ENCODE results near the gene TOGARAM2. TPM values are rescaled to one million over a fixed set of nuclear protein-coding genes. Genes with fewer than 3 reads are reported as not detected.

TOGARAM2 gene
- total and polyA plus RNA-seq, 2 of the 8 experiments (the other 6 are each of a cell fraction or from before 2014, with no cell fraction given), result 0.42 to 1.4 TPM

DNA sequence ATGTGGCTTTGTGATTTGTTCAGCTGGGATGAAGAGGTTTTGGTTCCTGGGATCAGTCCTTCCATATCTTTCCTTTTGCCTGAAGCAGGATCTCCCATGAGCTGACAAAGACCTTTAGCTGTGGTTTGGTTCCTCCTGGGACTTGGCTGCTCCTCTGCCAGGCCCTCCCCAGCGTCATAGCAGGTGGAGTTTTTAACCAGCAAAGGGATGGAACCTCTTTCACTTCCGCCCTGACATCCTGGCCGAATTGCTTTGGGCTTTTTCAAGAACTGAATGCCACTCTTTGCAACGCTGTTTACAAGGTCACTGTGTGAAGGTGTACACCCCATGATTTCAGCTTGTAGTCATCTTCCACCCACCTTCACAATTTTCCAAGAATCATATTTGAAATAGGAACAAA lies 92.8 kb downstream of the TOGARAM2 start:
- no peak overlapping the region for H2AFZ ChIP-seq (ENCODE audit: low read length)
- H2BK20ac ChIP-seq (ENCODE audit: low read length), result no peak overlapping the region
- DNase-seq (ENCODE audit: low read depth in 1 of 2, low spot score in 2 of 2) (peak in 1 of 2 experiments; percentile 4), FAIRE-seq (no peak)
- no peaks in the 10 kb centered on the region for H4K20me1 ChIP-seq (replicated peaks in 1 of 2; ENCODE audit: control insufficient read depth in 1 of 2, insufficient read depth in 2 of 2, low read length in 2 of 2)
- H3K36me3 ChIP-seq (ENCODE audit: control insufficient read depth in 2 of 4, insufficient read depth in 4 of 4, low read length in 3 of 4), result no peaks in the 10 kb centered on the region
- H3K79me1 ChIP-seq (ENCODE audit: low read depth, low read length), result no peaks in the 10 kb centered on the region
- 89% methylated on average over 4 of the region's 4 CpGs; no CpG with 5 or more reads in 1 of the 2 experiments for WGBS, 2 experiments (ENCODE audit: extremely low coverage in 1 of 2, insufficient coverage in 1 of 2, insufficient read length in 1 of 2, insufficient replicate concordance in 2 of 2, low coverage in 1 of 2, low lambda C conversion rate in 2 of 2, missing lambda C conversion rate in 1 of 2)
- no peak overlapping the region for H2BK120ac ChIP-seq (replicated peaks; ENCODE audit: low read depth, low read length)
- no peaks in the 10 kb centered on the region for H3K4me1 ChIP-seq (replicated peaks in 1 of 4; ENCODE audit: control insufficient read depth in 3 of 4, insufficient read depth in 4 of 4, low read length in 3 of 4)
- H2BK15ac ChIP-seq (ENCODE audit: low read length), result no peak overlapping the region
- no peak overlapping the region for H4K5ac ChIP-seq (ENCODE audit: insufficient read length, low read depth, low read length)
- H3K56ac ChIP-seq (replicated peaks; ENCODE audit: insufficient read length, low read depth, low read length), result no peak overlapping the region
- ChIA-PET CTCF (ENCODE audit: partially characterized antibody) (interaction anchor here (1.0 to 1.3 kb wide), 2 partner anchors 95 to 715 kb away, joined by 3 to 4 read pairs; no protein-coding TSS in a partner anchor), POLR2A (ENCODE audit: partially characterized antibody) (no interaction called here)
- H3K4ac ChIP-seq (replicated peaks; ENCODE audit: insufficient read length, low read depth, low read length), result no peak overlapping the region
- no peak overlapping the region for H4K8ac ChIP-seq (ENCODE audit: extremely low read depth, insufficient read depth, low read length)
- no peak overlapping the region for H3K9ac ChIP-seq (replicated peaks in 1 of 4; ENCODE audit: extremely low read depth in 1 of 4, low read depth in 3 of 4, low read length in 3 of 4)
- no peaks in the 10 kb centered on the region for H3K23me2 ChIP-seq (ENCODE audit: low read depth, low read length)
- no peak for TF ChIP-seq POLR2AphosphoS5 (IDR thresholded peaks at IDR 0.05; ENCODE audit: low read depth, low read length)
- no peak for TF ChIP-seq CHD2 (IDR thresholded peaks at IDR 0.05; ENCODE audit: low read length)
- no peak for TF ChIP-seq RXRA (IDR thresholded peaks at IDR 0.05; ENCODE audit: insufficient read depth, low read depth, low read length)
- no peak for TF ChIP-seq POLR2A (IDR thresholded peaks at IDR 0.05; ENCODE audit: control extremely low read depth in 1 of 2, low read depth in 2 of 2, low read length in 2 of 2)
- TF ChIP-seq FOSL1 (IDR thresholded peaks at IDR 0.05; ENCODE audit: insufficient read depth, low read depth, low read length), result no peak
- no peak for TF ChIP-seq HDAC2 (IDR thresholded peaks at IDR 0.05; ENCODE audit: borderline replicate concordance in 1 of 2, low read depth in 2 of 2, low read length in 2 of 2)
- no peak for TF ChIP-seq GABPA (IDR thresholded peaks at IDR 0.05; ENCODE audit: borderline replicate concordance, insufficient read depth, low read length)
- TF ChIP-seq CREB1 (IDR thresholded peaks at IDR 0.05), result no peak
- TF ChIP-seq JUN (IDR thresholded peaks at IDR 0.05; ENCODE audit: low read depth, low read length), result no peak
- no peak for TF ChIP-seq KDM1A (IDR thresholded peaks at IDR 0.05; ENCODE audit: borderline replicate concordance, low read length)
- TF ChIP-seq CTBP2 (IDR thresholded peaks at IDR 0.05; ENCODE audit: borderline replicate concordance, insufficient read depth, insufficient read length, low read length), result no peak
- no peak for TF ChIP-seq TBP (IDR thresholded peaks at IDR 0.05; ENCODE audit: low read depth, low read length)
- no peak for TF ChIP-seq KDM5A (IDR thresholded peaks at IDR 0.05; ENCODE audit: low read length)
- no peaks in the 10 kb centered on the region for H3K27me3 ChIP-seq (replicated peaks in 1 of 4; ENCODE audit: control insufficient read depth in 3 of 4, extremely low read depth in 1 of 4, insufficient read depth in 3 of 4, low read length in 3 of 4)
- H3K23ac ChIP-seq (ENCODE audit: insufficient read length), result no peak overlapping the region
- H2BK5ac ChIP-seq (ENCODE audit: low read depth, low read length), result no peak overlapping the region
- H3K14ac ChIP-seq (ENCODE audit: insufficient read length), result no peak overlapping the region
- H3K4me2 ChIP-seq (ENCODE audit: insufficient read depth in 1 of 2, low read depth in 2 of 2, low read length in 2 of 2), result no peak overlapping the region
- no peaks in the 10 kb centered on the region for H3K9me3 ChIP-seq (ENCODE audit: insufficient read depth in 2 of 2, low read depth in 1 of 2, low read length in 1 of 2)
- no peak overlapping the region for H3K18ac ChIP-seq (ENCODE audit: extremely low read depth, low read length)
- no peaks in the 10 kb centered on the region for H3K79me2 ChIP-seq (ENCODE audit: control insufficient read depth in 1 of 2, insufficient read depth in 2 of 2, low read length in 2 of 2)
- H3K27ac ChIP-seq (ENCODE audit: low read depth, low read length), result no peak overlapping the region
- no peak overlapping the region for H3K4me3 ChIP-seq (ENCODE audit: extremely low read depth in 1 of 4, insufficient read depth in 2 of 4, low read depth in 3 of 4, low read length in 4 of 4)
- H4K91ac ChIP-seq (replicated peaks; ENCODE audit: insufficient read length, low read length), result no peak overlapping the region
- H2AK5ac ChIP-seq (ENCODE audit: low read depth, low read length), result no peak overlapping the region
- no peak overlapping the region for H2BK12ac ChIP-seq (ENCODE audit: low read depth, low read length)

All from H1 (cell line).